ENCODE measurements around the gene GAD2.

The GAD2 gene

DNA sequence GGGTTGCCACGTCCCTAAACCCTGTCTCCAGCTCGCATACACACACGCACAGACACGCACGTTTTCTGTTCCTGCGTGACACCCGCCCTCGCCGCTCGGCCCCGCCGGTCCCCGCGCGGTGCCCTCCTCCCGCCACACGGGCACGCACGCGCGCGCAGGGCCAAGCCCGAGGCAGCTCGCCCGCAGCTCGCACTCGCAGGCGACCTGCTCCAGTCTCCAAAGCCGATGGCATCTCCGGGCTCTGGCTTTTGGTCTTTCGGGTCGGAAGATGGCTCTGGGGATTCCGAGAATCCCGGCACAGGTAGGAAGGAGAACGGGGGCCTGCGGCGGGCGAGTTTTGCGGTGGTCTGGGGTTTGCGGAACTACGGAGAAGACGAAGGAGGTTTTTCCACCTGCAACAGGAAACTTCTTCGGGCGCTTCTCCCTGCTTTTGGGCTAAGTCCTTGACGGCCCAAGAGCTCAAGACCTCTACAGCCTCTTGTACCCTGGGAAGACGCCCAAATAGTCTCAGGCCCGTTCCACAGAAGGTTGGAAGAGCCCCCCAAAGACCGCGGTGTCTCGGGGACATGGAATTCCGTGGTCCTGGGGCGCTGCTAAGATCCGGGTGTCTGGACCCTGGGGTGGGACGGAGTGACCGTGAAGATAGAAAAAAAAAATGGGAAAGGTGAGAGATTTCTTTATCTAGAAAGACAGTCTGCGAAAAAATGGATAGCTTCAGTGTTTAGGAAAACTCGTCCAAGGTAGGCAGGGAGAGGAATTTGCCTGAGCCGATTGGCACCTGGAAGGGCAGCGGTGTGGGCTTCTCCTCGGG, at the start of gene GAD2:
Gene GAD2, plus strand, starts transcription at position 190 of the 811 bp plus-strand sequence. Its CDS starts 36 bp downstream, at position 226.
- DNase-seq, result no peak

DNA sequence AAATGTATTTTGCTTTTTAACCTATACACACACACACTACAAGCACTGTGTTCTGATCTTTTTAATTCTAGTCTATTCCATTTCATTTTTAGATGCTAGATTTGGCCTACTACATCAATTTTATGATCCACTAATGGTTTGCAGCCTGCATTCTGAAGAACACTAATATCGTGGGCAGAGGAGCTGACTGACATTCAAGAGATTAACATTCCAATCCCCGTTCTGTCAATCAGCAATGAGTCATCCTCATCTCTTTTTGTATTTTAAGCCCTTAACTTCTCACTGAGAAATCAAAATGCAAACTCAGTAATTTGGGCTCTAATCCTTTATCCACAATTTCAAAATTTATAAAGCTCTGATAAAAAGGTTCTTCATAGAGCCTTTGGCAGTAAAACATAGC, 47.1 kb upstream of the GAD2 start:
- DNase-seq, result no peak

DNA sequence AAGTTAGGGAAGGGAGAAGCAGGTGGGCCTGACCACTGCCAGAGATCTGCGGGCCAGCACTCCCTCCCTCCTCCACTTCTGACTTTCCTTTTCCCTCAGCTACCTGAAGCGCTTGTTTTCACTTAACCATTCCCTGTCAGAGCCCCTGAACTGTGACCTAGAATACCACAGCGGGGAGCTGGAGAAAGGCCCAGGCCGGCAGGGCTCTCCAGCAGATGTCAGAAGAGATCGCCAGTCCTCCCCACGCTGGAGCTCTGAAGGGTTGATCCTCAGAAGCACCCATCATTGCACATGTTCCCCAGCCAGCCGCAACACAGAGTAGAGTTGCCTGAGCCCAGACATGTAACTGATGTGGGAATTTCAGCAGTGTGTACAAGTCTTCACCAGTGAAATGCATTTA, 44.4 kb upstream of the GAD2 start:
- DNase-seq, result no peak

DNA sequence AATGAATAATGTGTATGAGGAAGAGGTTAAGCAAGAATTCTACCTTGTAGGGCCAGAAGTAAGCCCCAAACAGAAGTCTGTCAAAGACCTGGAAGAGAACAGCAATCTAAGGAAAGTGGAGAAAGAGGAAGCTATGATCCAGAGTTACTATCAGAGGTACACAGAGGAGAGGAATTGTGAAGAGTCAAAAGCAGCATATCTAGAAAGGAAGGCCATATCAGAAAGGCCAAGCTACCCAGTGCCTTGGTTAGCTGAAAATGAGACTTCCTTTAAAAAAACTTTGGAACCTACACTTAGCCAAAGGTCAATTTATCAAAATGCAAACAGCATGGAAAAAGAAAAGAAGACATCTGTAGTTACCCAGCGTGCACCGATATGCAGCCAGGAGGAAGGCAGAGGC, 42.7 kb upstream of the GAD2 start:
- DNase-seq, result no peak

DNA sequence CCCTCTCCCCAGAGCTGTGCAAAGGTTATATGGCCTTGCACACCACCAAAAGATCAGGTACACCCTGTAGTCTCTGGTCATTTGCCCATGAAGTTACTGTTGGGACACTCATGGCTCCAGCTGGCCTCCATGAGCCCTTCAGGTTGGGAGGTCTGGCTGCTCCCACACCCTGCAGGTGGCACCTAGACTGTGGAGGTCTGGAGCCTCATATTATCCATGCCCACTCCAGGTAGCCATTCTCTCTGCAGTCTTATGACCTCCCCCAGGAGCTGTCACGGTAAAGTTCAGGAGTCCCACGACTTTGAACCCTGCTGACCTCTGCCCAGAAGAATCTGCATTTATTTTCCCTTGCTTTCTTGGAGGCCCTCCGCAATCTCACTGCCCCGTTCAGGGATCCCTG, 39.2 kb upstream of the GAD2 start:
- DNase-seq, result no peak

DNA sequence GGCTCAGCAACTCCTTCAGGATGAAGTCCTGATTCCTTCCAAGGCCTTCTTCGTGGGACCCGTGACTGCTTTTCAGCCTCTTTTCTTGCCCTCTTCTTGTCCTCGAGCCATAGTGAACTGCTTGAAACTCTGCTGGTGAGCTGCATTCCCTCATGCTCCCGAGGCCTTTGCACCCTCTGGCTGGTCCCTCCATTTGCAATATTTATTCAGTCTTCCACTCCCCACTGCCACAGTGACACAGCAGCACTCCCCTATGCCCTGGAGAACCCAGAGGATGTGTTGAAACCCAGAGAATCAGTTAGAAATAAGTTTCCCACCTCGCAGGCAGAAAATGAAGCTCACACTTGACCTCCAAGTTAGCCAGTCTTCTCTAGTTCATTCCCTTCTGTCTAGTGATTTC, 22.3 kb upstream of the GAD2 start:
- DNase-seq, result no peak

DNA sequence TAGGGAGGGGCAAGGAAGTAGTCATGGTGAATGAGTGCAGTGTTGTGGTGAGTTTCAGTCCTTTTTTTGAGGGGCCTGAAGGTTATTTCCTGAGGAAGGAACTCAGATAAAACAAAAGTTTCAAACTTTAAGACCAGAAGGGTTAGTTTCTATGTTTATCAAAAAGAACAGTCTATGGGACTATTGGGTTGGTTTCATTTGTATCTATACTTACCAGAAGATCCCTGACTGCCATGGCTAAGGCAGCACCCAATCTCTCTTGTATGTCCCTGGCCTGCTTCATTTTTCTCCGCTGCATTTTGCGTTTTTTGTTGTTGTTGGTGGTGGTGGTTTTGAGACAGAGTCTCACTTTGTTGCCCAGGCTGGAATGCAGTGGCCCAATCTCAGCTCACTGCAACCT, 19.3 kb upstream of the GAD2 start:
- DNase-seq, result no peak

DNA sequence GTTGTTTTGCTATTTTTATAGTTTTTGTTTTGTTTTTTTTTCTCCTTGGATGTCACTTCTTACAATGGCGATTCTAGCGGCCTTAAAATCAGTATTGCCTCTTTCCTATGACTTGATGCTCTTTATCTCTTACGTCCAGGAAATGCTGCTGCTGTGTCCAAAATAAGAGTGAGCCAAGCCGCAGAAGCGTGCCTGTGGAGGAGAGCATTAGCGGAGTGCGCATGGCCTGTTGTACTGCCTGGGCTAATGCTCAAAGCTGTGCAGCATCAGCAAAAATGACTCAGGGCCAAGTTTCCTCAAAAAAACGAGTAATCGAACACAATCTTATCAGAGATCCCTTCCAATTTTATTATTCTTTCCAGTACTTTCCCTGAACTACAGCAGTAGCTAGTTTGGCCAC, 18.5 kb upstream of the GAD2 start:
- no peak for DNase-seq

DNA sequence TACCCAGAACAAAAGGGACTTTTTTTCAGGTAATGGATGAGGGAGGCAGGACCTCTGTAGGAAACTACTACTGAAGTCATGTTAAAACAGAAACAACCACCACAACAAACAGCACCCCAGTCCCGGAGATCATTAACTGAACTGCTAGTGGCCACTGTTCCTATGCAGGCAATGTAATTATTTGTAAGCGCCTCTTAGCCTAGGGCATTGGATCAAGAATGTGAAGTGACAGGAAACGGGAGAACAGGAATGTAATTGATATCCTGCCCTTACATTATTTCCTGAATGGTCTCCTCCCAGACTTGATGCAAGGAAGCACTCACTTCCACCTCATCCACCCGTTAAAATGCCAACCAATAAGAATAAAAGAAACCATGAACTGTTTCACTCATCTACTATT, 16.7 kb upstream of the GAD2 start:
- no peak for DNase-seq

DNA sequence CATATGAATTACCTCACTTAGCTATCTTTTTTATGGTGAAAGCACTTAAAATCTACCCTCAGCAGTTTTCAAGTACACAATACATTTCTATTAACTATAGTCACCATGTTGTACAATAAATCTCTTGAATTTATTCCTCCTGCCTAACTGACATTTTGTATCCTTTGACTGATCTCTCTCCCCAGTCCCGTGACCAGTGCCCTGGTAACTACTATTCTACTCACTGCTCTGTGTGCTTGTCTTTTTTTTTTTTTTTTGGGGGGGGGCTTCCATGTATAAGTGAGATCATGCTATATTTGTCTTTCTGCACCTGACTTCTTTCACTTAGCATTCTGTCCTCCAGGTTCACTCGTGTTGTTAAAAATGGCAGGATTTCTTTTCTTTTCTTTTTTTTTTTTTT, 11.4 kb upstream of the GAD2 start:
- no peak for DNase-seq

DNA sequence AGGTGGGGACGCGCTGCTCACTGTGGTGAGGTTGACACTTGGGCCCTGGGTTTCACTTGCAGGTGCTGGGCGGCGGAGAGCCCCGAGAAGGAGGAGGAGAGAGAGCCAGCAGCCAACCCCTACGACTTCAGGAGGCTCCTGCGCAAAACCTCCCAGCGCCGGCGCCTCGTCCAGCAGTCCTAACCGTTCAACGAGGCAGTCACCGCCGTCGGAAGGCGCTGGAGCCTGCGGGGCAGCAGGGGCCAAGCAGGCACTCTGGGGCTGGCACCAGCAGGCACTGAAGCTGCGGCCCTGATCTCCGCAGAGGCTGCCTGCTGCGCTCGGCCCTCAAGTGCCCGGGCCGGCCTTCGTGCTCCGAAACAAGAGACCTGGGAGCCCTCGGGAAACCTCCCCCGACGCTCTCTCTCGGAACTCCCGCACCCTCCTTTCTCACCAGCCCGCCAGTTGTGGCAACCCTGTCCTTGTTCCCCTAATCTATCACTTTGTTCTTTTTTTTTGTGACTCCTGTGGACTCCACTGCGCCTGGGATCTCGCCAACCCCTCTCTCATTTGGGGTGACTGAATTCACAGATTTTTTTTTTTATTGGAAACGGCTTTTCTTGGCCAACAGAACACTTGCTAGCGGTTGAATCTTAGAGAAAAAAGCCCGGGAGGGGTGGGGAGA, 4.7 kb upstream of the GAD2 start:
- DNase-seq, result no peak

DNA sequence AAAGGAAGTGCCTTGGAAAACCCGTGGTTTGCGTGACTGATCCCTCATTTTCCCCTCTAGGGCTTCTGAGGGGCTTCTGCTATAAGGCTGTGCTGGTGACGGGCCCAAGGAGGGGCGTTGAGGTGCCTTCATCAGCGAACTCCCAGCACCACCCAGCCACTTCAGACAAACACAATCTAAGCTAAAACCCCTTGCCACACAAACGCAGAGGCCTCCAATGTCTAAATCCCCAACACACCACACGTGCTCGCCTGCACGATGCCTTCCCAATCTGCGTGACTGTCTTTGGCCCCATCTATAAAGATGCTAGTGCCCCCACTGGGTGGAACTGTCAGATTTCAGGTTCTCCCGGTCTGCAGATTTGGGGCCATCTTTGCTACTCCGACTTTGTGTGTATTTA, 4.1 kb upstream of the GAD2 start:
- no peak for DNase-seq

DNA sequence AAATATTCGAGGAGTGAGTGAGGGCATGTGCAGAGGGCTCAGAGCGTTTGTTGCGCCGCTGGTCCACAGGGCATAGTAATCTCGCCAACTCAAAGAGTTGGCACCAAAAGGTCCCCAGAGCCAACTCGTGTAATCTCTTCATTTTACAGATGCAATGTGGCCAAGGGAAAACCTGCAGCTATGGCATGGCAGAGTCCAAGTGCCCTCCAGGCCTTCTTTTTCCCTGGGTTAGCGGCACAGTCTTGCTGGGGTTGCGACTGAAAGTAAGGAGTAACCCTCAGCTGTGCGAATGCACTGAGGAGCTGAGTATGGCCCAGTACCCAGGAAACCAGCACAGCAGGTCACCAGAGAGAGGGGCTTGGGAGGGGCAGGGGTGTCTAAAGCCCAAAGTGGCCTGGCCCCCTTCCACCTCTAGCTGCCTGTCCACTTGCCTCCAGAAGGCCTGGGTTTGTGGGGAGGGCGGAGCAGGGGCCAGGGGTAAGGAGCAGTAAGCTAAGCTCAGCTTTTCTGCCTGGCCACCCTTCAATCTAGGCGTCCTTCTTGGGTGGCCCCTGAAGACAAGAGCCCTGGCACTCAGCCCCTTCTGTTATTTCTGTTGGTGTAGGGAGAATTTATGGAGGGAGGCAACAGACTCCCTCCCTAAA, 3.3 kb upstream of the GAD2 start:
- no peak for DNase-seq

DNA sequence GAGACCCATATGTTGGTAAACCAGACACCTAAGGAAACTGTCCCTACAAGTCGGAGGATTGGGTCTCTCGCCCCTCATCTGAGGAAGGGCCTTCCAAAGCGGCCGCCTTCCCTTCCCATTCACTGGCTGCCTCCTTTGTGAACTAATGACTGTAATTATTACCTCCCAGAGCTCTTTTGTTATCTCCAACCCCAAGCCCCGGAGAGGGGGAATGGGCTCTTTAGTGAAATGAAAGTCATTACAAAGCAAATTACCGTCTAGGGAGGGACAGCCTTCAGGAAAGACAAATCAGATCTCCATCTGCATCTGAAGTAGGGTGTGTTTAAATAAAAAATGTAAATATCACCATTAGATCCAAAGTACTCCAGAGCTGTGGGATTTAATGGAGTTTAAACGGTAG, 2.6 kb upstream of the GAD2 start:
- no peak for DNase-seq

DNA sequence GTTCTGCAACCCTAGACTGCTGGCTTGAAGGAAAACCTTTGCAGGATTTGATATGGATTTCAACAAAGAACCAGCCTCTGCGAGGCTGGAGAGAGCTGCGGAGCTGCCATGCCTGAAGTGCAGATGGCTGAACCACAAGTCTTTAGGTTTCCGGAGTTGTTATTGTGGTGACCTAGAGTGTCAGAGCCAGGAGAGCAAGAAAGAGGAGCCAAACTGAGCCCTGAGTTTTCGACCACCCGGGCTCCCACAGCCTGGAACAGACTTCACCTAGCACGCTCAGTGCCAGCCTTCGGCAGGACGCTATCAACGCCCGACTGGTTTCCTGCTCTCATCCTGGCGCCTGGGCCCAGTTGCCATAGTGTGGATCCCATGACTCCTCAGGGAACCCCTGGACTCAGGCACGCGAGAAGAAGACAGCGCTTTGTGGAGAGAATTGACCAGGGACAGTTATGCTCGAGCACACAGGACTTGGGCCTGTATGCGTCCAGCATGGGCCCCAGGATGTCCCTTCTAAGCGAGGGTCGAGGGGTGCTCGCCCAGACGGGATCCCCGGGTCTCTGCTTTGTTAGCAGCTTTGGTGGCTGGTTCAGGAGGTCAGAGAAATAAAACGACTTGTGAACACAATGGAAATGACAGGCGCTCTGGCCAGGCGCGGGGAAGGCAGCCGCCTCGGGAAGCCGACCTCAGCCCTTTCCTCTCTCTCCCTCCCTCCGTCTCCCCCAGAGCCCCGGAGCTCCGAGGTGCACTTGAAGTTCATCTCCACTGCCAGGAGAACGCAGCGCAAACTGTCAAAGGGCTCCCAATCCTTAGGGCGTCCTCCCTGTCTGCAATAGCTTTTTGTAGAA, 1.8 kb upstream of the GAD2 start:
- no peak for DNase-seq

DNA sequence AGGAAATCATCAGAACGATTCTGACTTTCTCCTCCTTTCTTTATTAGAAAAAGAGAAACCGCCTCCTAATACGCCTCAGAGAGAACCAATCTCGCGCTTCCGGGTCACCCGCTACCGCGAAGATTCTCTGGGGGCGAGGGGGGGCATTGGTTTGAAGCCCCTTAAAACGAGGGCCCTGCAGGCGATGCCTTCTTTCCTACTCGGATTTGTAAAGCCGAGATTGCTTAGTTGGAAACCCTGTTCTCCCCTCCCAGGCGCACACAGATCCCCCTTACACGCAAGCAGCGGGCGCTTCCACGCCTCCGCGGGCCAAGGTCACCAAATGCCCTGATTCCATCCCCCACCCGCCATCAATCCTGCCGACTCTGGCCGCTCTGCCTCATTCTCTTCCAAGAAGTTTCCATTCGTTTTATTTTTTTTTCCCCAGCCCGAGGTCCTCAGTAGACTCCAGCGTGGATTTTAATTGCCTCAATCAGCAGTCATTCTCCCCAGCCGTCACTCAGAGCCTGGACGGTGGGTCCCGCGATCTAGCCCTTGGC, 1.1 kb upstream of the GAD2 start:
- no peak for DNase-seq

DNA sequence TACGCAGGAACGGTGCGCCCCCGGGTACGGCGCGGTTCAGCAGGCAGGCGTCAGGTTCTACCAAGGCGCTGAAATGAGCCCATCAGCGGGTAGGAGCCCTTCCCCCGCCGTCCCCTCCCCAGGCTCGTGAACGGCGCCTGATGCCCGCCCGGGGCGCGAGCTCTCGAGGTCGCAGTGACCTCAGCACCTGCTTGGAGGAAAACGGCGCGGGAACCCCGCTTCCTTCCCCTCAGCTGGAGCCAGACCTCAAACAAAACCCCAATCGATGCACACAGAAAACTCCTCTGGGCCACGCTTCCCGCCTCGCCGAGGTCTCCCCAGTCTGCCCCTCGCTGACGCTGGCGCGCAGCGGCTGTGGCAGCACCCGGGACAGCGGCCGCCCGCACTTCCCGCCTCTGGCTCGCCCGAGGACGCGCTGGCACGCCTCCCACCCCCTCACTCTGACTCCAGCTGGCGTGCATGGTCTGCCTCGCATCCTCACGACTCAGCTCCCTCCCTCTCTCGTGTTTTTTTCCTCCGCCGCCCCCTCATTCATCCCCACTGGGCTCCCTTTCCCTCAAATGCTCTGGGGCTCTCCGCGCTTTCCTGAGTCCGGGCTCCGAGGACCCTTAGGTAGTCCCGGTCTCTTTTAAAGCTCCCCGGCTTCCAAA, 514 bp upstream of the GAD2 start:
- DNase-seq, result no peak

DNA sequence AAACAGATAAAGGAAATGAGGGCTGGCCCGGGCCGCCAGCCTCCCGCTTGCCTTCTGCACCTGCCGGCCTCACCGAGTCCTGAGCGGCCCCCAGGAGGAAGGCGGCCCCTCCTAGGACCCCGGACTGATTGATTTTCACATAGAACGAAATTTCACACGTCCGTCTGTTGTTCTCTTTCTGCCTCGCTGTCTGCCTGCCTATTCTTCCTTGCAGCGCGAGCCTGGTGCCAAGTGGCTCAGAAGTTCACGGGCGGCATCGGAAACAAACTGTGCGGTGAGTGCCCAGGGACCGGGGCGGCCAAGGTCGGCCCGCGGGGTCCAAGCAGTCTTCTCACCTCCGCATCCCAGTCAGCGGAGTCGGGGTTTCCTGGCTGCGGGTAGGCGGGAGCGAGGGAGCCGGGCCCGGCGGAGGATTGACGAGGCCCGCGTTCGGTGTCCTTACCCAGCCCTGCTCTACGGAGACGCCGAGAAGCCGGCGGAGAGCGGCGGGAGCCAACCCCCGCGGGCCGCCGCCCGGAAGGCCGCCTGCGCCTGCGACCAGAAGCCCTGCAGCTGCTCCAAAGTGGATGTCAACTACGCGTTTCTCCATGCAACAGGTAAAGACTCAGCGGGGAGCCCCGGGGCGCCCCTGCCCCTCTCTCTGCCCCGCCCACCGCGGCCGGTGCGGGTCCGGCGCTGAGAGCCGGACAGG, 967 bp downstream of the GAD2 start:
- DNase-seq, result no peak

DNA sequence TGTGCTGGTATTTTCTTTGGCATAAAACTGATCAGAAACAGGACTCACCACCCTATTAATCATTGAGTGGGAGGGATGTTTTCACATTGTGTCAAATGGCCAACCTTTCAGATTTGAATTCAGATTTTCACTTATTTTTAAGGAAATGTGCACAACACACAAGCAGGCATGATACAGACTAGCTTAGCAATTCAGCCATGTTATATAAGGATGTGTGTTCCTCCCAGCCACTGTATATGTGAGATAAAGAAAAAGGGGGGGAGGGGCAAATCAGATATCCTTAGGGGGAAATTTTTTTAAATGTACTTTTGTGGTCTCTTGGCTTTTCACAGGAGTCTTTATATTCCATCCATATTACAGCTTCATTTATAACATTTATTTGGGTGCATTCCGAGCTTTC, 3.1 kb downstream of the GAD2 start:
- DNase-seq, result no peak

DNA sequence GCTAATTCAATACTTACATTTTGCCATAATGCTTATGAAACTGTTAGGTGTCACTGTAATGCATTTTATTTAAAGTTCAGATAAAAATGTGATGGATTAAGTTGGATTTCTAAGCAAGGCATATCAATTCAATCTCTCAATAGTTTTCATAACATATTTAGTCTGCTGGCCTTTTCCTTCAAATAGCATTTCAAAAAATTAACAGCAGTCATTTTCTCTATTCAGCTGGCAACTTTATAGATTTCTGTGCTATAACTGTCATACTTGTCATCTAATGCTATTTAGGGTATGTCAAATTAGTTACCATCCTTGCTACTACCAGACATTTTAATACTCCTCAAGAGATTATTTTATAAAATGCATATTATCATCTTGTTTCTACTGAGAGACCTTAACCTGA, 4.3 kb downstream of the GAD2 start:
- DNase-seq, result no peak

DNA sequence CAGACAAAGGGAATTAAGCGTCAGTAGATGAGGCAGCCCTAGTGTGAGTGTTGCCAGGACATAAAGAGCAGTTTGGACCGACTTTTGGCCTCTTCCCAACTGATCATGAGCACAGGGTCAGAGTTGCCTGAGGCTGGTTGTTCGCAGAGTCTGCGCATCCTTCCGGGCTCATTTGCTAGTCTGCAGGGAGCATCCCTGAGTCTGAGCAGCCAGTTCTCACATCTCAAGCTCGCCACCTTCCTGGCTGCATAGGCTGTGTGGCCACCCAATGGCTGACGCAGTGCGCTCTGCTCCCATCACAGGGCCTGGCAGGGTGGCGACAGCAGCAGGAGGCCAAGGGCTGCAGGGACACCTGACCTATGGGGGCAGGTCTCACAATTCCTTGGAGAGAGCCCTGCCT, 5.0 kb downstream of the GAD2 start:
- no peak for DNase-seq

DNA sequence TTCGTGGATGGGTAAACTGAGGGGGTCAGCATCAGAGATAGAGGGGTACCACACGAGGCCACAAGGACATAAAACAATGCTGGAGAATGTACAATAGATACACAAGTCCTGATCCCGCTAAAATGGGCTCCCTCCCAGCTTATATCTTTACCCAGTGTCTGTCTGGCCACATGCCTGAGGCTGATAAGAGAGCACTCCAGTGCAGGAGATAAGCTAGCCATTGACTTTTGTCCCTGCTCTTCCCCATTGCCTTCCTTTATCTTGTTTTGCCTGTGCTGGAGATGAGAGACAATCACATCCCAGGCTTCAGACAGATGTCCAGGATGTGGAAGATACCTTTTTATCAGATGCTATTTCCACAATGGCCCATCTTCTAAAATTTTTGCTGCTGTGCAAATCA, 6.0 kb downstream of the GAD2 start:
- no peak for DNase-seq
